Large intestine (tissue), 3 donors: ENCODE data around the gene KCNQ1. TPM values are rescaled to one million over a fixed set of nuclear protein-coding genes. Genes with fewer than 3 reads are reported as not detected.

Experiments used
- DNase-seq, 2 donors: peaks; one replicate each; pipeline versions ENCODE4 v3.0.0 to v3.0.0-alpha.2; 2013
- H3K27ac ChIP-seq: one replicate; pipeline ENCODE4 v1.5.1; 2013; ENCODE audit warnings: low read length
- H3K27me3 ChIP-seq: 2 replicates; pipeline ENCODE4 v1.6.1; 2013; ENCODE audit warnings: low read length; ENCODE audit not compliant: control insufficient read depth, insufficient read depth
- H3K36me3 ChIP-seq: 2 replicates; pipeline ENCODE4 v1.6.1; 2013; ENCODE audit warnings: low read length; ENCODE audit not compliant: control insufficient read depth, insufficient read depth
- H3K4me1 ChIP-seq: one replicate; pipeline ENCODE4 v1.6.1; 2013; ENCODE audit warnings: low read length; ENCODE audit not compliant: control insufficient read depth, insufficient read depth
- H3K4me3 ChIP-seq: one replicate; pipeline ENCODE4 v1.5.1; 2013; ENCODE audit warnings: low read length
- H3K9me3 ChIP-seq: one replicate; pipeline ENCODE4 v1.6.1; 2013; ENCODE audit warnings: mild to moderate bottlenecking, low read depth, low read length, moderate library complexity; ENCODE audit not compliant: control insufficient read depth
- WGBS: methylation state at CpG from one replicate; pipeline ENCODE4 v1.1.5; 2013; ENCODE audit warnings: low lambda C conversion rate; ENCODE audit not compliant: insufficient coverage; 5-methylcytosine and 5-hydroxymethylcytosine counted together
- polyA plus RNA-seq: library from polyadenylated mRNA; unstranded; fragments of 120-200 nt; gene quantifications from one replicate; pipeline ENCODE4 v1.2.1, GENCODE V29; 2013

Gene KCNQ1
- polyA plus RNA-seq, 1 donor = 19.5 TPM

- Histone ChIP-seq H3K4me1 (peaks cover 30% of the 10 kb centered on the region), H3K36me3 (no peaks in the 10 kb centered on the region), H3K27ac (peak overlapping the region; percentile 64), H3K9me3 (peaks cover 7% of the 10 kb centered on the region), H3K27me3 (no peaks in the 10 kb centered on the region), H3K4me3 (no peak overlapping the region)
- DNase-seq = peak; percentile 69 to 77
- no CpG with 5 or more reads among the region's 22 CpGs for WGBS
Measured at GRCh38 chr11:2533587-2534133, 88.9 kb downstream of the KCNQ1 start.

GRCh38 chr11:2534134-2534956 is 89.5 kb downstream of the KCNQ1 start:
- Histone ChIP-seq H3K27ac (peak overlapping the region; percentile 58), H3K4me3 (no peak overlapping the region), H3K36me3 (no peaks in the 10 kb centered on the region), H3K27me3 (no peaks in the 10 kb centered on the region), H3K4me1 (peaks cover 24% of the 10 kb centered on the region), H3K9me3 (peaks cover 9% of the 10 kb centered on the region)
- no peak for DNase-seq
- no CpG with 5 or more reads among the region's 31 CpGs for WGBS

GRCh38 chr11:2534957-2535672 is 90.3 kb downstream of the KCNQ1 start:
- peaks cover 22% of the 10 kb centered on the region for H3K4me1 ChIP-seq
- no peak overlapping the region for H3K4me3 ChIP-seq
- no peak for DNase-seq
- no peaks in the 10 kb centered on the region for H3K36me3 ChIP-seq
- H3K9me3 ChIP-seq = peaks cover 13% of the 10 kb centered on the region
- no CpG with 5 or more reads among the region's 15 CpGs for WGBS
- H3K27me3 ChIP-seq = no peaks in the 10 kb centered on the region
- no peak overlapping the region for H3K27ac ChIP-seq

- WGBS = no CpG with 5 or more reads among the region's 27 CpGs
- no peak overlapping the region for H3K27ac ChIP-seq
- peaks cover 22% of the 10 kb centered on the region for H3K4me1 ChIP-seq
- no peak overlapping the region for H3K4me3 ChIP-seq
- H3K27me3 ChIP-seq = no peaks in the 10 kb centered on the region
- H3K36me3 ChIP-seq = peaks cover 2% of the 10 kb centered on the region
- H3K9me3 ChIP-seq = peaks cover 13% of the 10 kb centered on the region
- no peak for DNase-seq
Measured at GRCh38 chr11:2535673-2536439, 91.0 kb downstream of the KCNQ1 start.

- H3K36me3 ChIP-seq = peaks cover 2% of the 10 kb centered on the region
- H3K27me3 ChIP-seq = no peaks in the 10 kb centered on the region
- peaks cover 21% of the 10 kb centered on the region for H3K4me1 ChIP-seq
- DNase-seq = no peak
- peaks cover 13% of the 10 kb centered on the region for H3K9me3 ChIP-seq
- WGBS = no CpG with 5 or more reads among the region's 19 CpGs
- H3K27ac ChIP-seq = no peak overlapping the region
- H3K4me3 ChIP-seq = no peak overlapping the region
Measured at GRCh38 chr11:2536440-2536989, 91.7 kb downstream of the KCNQ1 start.

GRCh38 chr11:2537010-2537705 is 92.3 kb downstream of the KCNQ1 start:
- no peak overlapping the region for H3K4me3 ChIP-seq
- H3K36me3 ChIP-seq = peaks cover 2% of the 10 kb centered on the region
- DNase-seq = no peak
- H3K4me1 ChIP-seq = peaks cover 18% of the 10 kb centered on the region
- no peaks in the 10 kb centered on the region for H3K27me3 ChIP-seq
- WGBS = 100% methylated on average over 1 of the region's 9 CpGs
- no peak overlapping the region for H3K27ac ChIP-seq
- peaks cover 13% of the 10 kb centered on the region for H3K9me3 ChIP-seq

- 100% methylated on average over 1 of the region's 27 CpGs for WGBS
- Histone ChIP-seq H3K4me1 (peaks cover 15% of the 10 kb centered on the region), H3K27ac (no peak overlapping the region), H3K4me3 (no peak overlapping the region), H3K27me3 (no peaks in the 10 kb centered on the region), H3K36me3 (peaks cover 2% of the 10 kb centered on the region), H3K9me3 (peaks cover 13% of the 10 kb centered on the region)
- peak in 1 of 2 donors; percentile 17 for DNase-seq
Measured at GRCh38 chr11:2537896-2538724, 93.3 kb downstream of the KCNQ1 start.

GRCh38 chr11:2538951-2539350 is 94.1 kb downstream of the KCNQ1 start:
- no peak for DNase-seq
- peaks cover 6% of the 10 kb centered on the region for H3K4me1 ChIP-seq
- H3K9me3 ChIP-seq = peaks cover 11% of the 10 kb centered on the region
- WGBS = no CpG with 5 or more reads among the region's 12 CpGs
- no peak overlapping the region for H3K27ac ChIP-seq
- peaks cover 2% of the 10 kb centered on the region for H3K36me3 ChIP-seq
- H3K4me3 ChIP-seq = no peak overlapping the region
- H3K27me3 ChIP-seq = no peaks in the 10 kb centered on the region
